Right lobe of liver (tissue), 4 donors: ENCODE results near the gene CLNK.

Experiments used
- POLR2A ChIP-seq: fragments of 450-650 bp; IDR thresholded peaks from one replicate; pipeline ENCODE4 v1.6.1; 2017; ENCODE audit warnings: antibody characterized with exemption, mild to moderate bottlenecking
- TF ChIP-seq, protein P1 (sequence below), 4 donors: fragments of 200-600 bp in 3 of 4; fragments of 450-650 bp in 1 of 4; IDR thresholded peaks; one replicate each; pipeline versions ENCODE4 v1.5.1 to v1.8.0; 2016 to 2022; ENCODE audit warnings: antibody characterized with exemption in 4 of 4, mild to moderate bottlenecking in 2 of 4
- donor health status: DM: no; HTN: no; CAD: no.
- donor health status: DM: no; HTN: no; CAD: no.
- donor health status: DM: no; HTN: yes; CAD: no.

DNA sequence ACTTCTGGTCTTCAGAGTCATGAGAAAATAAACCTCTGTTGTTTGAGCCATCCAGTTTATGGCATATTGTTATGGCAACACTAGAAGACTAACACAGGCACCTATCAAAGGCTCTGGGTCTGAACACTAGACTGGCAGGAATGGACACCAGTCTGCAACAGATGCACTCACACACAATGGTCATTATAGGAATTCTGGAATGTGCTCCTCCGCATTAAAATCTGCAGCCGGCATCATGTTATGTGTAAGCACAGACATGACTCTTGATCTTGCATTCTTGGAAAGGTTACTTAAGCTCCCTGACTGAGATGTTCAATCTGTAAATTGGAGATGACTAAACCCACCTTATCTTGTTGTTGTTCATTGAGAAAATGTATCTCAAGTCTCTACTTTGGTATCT, 115.1 kb downstream of the CLNK start:
- TF ChIP-seq, protein P1, sequence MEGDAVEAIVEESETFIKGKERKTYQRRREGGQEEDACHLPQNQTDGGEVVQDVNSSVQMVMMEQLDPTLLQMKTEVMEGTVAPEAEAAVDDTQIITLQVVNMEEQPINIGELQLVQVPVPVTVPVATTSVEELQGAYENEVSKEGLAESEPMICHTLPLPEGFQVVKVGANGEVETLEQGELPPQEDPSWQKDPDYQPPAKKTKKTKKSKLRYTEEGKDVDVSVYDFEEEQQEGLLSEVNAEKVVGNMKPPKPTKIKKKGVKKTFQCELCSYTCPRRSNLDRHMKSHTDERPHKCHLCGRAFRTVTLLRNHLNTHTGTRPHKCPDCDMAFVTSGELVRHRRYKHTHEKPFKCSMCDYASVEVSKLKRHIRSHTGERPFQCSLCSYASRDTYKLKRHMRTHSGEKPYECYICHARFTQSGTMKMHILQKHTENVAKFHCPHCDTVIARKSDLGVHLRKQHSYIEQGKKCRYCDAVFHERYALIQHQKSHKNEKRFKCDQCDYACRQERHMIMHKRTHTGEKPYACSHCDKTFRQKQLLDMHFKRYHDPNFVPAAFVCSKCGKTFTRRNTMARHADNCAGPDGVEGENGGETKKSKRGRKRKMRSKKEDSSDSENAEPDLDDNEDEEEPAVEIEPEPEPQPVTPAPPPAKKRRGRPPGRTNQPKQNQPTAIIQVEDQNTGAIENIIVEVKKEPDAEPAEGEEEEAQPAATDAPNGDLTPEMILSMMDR (IDR thresholded peaks at IDR 0.05) = no peak
- no peak for TF ChIP-seq POLR2A
